Measurements from ENCODE around the gene CDK17.
"Not testable (repeated sequence)": the region's sequence is repeated elsewhere in the genome, so short reads cannot be mapped to it uniquely, and the experiment has no call there.

CDK17 gene

DNA sequence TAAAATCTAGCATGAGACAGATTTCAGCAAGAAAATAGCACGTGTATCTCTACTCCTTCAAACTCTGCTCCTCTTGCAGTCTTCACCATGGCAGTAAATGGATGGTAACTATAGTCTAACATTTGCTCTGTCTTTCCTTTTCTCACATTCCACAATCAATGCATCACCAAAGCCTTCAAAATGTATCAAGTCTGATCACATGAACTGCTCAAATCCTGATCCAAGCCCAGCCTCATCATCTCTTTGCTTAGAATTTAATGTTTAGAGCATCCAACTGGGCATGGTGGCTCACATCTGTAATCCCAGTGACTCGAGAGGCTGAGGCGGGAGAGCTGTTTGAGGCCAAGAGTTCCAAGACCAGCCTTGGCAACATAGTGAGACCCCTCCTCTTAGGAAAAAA is 45.9 kb downstream of the CDK17 start:
- no peak for DNase-seq (ENCODE audit: low spot score)

DNA sequence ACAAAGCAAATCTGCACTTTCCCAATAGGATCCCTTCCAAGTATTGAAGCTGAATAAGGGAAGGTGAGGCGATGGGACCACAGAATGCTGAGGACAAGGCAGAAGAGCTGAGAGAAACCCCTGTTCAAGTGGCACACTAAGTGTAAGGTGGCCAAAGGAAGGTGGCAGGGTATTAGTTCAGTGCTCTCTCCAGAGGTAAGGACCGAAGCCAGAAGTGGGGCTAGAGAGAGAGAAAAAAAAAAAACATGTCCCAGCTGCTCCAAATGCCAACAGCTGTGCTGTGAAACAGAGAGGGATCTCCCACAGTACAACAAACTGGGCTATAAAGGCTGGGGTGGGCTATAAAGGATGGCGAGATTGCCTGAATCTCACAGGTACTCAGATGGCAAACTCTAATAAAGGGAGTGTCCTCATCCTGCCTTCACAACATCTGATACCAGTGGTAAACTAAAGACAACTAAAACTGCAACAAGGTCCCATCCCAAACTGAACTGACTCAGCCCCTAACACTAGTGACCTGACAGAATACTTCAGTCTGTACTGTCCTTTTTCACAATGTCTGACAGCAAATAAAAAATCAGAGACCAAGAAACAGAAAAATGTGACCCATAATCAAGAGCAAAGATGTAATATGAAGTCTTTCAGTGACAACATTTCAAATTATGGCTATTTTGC is 47.9 kb downstream of the CDK17 start:
- DNase-seq (ENCODE audit: low spot score), result no peak

DNA sequence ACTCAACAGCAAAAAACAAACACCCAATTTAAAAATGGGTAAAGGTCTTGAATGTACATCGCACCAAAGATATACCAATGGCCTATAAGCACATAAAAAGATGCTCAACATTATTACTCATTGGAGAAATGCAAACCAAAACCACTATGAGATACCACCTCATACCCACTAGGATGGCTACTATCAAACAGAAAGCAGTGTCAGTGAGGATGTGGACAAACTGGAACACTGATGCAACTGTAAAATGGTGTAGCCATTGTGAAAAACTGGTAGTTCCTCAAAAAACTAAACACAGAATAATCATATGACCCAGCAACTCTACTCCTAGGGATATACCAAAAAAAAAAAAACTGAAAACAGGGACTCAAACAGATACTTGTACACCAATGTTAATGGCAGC is 49.3 kb downstream of the CDK17 start:
- DNase-seq (ENCODE audit: low spot score), result no peak

DNA sequence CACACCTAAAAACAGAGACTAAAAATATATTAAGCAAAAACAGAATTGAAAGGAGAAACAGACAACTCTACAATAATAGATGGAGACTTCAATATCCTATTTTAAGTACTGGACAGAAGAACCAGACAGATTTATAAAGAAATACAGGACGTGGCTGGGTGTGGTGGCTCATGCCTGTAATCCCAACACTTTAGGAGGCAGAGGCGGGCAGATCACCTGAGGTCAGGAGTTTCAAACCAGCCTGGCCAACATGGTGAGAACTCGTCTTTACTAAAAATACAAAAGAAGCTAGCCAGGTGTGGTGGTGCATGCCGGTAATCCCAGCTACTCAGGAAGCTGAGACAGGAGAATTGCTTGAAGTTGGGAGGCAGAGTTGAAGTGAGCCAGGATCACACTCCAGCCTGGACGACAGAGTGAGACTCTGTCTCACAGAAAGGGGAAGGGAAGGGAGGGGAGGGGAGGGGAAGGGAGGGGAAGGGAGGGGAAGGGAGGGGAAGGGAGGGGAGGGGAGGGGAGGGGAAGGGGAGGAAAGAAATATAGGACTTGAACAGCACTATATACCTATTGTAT is 53.0 kb downstream of the CDK17 start:
- no peak for DNase-seq (ENCODE audit: low spot score)

DNA sequence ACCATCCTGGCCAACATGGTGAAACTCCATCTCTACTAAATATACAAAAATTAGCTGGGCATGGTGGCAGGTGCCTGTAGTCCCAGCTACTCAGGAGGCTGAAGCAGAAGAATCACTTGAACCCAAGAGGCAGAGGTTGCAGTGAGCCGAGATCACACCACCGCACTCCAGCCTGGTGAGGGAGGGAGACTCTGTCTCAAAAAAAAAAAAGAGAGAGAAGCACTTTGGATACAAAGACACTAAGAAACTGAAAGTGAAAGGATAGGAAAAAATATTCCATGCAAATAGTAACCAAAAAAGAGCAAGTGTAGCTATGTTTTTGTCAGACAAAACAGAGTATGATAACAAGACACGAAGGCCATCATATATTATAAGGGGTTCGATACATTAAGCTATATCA is 53.5 kb downstream of the CDK17 start:
- DNase-seq (ENCODE audit: low spot score), result not testable (repeated sequence)

DNA sequence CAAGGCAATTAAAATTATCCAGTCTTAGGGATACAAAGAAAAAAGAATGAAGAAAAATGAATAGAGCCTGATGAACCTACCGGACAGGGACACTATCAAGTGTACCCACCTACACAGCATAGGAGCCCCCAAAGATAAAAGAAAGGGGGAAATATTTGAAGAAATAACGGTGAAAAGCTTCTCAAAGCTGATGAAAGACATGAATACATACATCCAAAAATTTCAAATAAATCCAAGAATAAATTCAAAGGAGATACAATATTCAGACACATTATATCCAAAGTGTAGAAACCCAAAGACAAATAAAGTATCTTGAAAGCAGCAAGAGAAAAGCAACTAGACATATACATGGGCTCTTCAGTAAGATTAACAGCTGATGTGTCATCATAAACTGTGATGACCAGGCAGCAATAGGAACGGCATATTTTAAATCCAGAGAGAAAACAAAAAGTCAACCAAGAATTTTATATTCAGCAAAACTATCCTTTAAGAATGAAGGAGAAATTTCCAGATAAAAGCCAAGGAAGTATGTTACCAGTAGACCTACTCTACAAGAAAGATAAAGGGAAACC is 56.0 kb downstream of the CDK17 start:
- no peak for DNase-seq (ENCODE audit: low spot score)

DNA sequence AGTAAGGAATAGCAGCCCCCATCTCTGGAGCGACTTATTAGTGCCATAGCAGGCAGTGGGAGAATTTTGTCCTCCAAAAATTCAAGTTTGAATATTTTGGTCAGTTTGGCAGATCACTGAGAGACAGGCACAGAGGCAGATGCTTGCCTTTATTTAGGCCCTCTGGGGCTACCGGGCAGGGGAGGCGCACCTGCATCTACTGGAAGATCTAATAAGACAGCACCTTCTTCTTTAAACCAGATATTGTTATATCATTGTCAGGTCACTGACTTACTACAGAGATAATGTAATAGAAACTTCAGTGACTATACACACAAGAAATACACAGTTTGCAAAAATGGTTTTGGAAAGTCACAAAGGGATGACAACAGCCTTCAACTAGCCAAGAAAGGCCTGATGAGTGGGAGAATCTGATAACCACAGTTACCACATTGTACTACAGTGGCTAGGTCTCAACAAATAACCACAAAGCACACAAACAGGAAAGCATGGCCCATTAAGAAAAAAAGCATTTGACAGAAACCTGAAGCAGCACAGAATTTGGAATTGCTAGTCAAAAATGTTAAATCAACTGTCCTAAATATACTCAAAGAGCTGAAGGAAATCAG is 56.8 kb downstream of the CDK17 start:
- no peak for DNase-seq (ENCODE audit: low spot score)

DNA sequence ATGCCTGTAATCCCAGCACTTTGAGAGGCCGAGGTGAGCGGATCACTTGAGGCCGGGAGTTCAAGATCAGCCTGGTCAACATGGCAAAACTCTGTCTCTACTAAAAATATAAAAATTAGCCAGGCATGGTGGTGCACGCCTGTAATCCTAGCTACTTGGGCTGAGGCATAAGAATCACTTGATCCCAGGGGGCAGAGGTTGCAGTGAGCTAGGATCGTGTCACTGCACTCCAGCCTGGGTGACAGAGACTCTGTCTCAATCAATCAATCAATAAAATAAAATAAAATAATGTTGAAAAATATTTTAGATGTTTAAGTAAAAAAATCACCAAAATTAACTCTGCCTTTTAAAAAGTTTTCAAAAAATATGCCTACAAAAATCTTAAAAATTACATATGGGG is 60.6 kb downstream of the CDK17 start:
- not testable (repeated sequence) for DNase-seq (ENCODE audit: low spot score)

DNA sequence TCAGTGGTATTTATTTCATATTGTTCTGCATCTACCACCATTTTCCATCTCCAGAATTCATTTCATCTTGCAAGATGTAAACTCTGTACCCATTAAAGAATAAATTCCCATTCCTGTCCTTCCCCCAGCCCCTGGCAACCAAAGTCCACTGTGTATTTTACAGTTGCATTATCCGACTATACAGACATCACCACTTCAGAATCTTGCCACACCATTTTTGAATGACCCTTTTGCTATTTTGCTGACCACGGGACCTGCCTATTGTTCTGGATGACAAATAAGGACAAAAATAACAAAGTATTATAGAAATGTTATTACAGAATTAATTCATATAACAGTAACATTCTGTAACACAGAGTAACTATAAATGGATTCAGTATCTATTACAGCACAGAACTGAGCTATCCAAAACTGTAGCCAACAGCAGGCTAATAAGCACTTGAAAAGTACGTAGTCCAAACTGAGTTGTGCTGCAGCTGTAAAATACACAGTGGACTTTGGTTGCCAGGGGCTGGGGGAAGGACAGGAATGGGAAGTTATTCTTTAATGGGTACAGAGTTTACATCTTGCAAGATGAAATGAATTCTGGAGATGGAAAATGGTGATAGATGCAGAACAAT is 61.3 kb downstream of the CDK17 start:
- DNase-seq (ENCODE audit: low spot score), result no peak

DNA sequence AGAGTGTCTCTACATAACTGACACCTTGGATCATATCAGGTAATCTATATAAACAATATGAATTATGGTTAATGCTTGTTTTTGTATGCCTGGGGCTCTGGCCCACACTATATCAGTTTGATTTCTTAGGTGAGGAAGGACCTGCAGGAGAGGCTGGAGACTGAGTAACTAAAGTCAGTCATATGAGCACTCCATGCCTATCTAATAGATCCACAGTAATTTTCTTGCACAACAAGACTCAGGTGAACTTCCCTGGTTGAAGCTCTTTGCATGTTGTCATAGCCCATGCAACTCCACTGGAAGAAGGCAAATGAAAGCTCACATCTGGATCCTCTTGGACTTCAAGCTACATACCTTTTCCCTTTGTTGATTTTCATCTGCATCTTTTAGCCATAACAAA is 62.3 kb downstream of the CDK17 start:
- no peak for DNase-seq (ENCODE audit: low spot score)

DNA sequence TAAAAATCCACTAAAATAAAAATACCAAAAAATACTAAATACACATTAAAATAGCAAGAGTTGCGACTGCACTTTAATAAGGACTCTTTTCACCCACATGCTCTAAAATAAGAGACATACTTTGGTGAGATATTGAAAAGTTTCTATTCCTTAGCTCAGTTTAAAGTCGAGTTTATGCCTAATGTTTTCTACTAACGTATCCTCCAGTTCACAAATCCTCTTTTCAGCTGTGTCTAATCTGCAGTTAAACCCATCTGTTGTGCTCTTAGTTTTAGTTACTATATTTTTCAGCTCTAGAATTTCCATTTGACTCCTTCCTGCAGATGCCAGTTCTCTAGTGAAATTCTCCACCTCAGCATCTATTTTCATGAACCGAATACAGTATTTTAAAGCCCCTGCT is 63.8 kb downstream of the CDK17 start:
- no peak for DNase-seq (ENCODE audit: low spot score)

DNA sequence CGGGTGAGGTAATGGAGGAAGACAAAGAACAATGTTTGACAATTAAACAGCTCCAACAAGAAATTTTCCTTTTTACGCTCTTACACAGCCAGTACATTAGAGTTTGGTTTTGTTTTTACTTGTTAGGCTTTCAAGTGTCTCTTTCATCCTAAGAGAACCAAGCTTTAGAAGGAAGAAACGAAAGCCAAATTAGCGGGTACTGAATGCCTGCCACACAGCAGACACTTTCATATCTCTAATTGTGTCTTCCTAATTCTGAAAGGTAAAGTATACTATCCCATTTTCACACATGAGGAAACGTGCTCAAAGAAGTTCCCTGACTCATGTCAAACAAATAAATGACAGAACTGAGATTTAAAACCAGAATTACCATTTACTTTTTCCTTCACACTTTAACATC is 65.0 kb downstream of the CDK17 start:
- DNase-seq (ENCODE audit: low spot score), result no peak

DNA sequence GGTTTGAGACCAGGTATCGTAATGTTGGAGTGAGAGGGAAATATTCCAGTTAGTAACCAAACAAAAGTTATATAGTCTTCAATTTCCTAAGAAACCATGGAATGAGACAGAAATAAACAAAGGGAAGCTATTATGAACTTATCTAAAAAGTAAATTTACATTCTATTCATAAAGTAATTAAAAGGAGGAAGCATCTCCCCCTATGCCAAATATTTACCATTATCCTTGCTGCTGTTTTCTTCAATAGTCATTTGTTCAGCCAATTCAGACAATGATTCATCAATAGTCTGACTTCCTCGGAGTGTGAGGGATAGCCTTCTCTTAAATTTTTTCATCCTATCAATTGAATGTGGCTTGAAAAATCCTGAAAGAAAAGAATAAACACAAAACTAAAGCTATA is 65.7 kb downstream of the CDK17 start:
- no peak for DNase-seq (ENCODE audit: low spot score)

DNA sequence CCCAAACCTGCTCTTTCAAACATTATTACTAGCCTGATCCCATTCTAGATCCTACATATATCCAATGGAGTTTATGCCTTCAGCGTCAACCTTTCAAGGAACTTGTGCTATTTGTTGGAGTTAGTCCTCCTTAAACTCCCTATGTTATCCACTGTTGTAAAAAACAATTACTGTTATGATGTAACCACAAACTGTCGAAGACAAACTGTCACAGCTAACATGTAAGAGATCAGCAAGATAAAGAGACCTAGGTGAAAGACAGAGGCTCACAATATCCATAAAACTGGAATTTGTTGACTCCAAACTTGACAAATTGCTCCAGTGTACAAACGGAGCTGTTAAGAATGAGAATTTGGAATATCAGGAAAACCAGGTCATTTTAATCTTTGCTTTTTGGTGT is 70.7 kb downstream of the CDK17 start:
- DNase-seq (ENCODE audit: low spot score), result no peak

DNA sequence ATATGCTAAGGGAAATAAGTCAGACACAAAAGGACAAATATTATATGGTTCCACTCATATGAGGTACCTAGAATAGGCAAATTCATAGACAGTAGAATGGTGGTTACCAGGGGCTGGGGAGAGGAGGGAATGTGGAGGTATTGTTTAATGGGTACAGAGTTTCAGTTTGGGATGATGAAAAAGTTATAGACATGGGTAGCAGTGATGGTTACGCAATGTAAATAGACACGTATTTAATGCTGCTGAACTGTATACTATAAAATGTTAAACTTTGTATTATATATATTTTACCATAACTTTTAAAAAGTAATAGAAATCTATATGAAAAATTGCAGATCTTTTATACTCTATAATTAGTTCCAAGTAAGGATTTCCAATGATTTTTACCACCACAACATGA is 71.2 kb downstream of the CDK17 start:
- DNase-seq (ENCODE audit: low spot score), result no peak

DNA sequence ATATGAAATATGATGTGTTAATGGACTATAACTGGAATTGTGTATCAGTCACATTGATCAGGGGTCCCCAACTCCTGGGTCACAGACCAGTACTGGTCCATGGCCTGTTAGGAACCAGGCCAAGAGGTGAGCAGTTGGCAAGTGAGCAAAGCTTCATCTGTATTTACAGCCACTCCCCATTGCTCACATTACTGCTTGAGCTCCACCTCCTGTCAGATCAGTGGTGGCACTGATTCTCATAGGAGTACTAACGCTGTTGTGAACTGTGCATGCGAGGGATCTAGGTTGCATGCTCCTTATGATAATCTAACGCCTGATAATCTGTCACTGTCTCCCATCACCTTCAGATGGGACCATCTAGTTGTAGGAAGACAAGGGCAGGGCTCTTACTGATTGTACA is 72.3 kb downstream of the CDK17 start:
- no peak for DNase-seq (ENCODE audit: low spot score)

DNA sequence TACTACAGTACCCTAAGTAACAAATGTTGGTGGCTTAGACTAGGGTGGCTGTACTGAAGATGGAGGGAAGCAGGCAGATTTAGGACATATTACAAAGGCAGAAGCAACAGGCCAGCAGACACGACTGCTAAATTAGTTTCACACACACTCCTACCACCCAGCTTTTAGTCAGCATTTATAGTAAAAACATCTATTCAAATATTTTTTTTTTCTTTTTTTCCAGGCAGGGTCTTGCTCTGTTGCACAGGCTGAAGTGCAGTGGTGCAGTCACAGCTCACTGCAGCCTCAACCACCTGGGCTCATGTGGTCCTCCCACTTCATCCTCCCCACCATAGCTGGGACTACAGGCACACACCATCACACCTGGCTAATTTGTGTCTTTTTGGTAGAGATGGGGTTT is 72.9 kb downstream of the CDK17 start:
- DNase-seq (ENCODE audit: low spot score), result no peak

DNA sequence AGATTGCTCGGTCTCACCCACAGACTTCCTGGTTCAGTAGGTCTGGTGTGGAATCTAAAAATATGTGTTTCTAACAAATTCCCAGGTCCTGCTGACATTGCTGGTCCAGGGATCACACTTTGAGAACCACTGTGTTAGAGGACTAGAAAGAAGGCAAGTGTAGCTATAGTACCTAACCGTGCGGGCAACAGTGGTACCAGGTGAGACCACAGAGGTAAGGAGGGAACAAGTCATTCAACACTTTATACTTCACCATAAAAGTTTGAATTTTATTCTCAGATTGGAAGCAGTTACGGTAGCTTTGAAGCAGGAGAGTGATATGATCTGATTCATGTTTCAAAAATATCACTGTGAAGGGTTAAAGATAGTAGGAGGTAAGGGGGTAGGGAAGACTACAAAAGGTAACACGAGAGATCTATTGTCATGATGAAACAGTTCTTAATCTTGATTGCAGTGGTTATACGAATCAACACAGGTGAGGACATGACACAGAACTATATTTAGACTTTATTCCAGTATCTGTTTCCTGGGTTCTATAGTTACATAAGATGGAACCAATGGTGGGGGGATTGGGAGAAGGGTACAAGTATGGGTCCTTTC is 73.5 kb downstream of the CDK17 start:
- no peak for DNase-seq (ENCODE audit: low spot score)

DNA sequence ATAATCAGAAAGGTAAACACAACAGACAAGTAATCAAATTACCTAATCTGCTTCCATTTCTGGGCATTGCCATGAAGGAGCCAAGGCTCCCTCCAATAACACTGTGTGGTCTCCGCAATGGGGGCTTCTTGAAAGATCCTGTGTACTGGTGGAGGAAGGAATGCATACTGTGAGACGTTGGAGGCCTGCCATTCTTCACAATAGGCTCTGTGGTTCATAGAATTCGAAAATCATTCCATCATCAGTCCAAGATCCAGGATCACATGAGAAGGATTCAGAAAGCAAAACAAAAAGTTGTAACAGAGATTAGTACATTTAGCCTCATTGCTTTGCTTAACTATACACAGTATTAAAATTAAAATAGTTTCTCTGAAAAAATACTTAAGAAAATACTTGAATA is 76.3 kb downstream of the CDK17 start:
- no peak for DNase-seq (ENCODE audit: low spot score)

DNA sequence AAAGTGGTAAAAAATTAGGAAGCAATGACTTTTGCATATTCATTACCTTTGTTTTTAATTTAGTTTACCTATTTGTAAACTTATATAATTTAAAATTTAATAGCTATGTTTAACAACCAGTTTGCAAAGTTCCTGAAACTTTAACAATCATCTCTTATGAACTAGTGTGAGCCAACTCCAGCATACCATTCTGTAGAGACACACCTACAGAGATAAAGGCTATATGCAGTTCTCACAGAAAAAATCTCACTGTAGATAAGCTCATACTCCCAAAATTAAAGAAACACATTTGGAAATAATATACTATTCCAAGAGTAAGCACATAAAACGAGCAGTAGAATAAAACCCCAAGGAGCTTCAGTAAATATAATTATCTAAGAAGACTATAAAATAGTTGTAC is 77.5 kb downstream of the CDK17 start:
- DNase-seq (ENCODE audit: low spot score), result no peak

DNA sequence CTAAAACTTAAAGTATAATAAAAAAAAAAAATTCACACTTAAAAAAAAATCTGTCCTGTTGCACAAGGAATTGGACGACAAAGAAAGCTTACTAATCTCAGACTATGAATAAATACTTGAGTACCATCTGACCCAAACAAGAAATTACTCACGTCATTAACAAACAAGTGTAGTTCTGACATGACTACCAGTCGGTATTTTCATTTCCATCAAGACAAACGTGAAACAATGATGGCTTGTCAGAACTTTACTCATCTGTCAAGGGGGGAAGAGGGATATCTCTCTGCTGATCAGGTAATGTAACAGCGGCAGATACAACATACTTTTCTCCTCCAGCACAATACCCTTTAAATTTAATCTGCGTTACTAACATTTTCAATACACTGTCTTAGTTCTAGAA is 78.3 kb downstream of the CDK17 start:
- no peak for DNase-seq (ENCODE audit: low spot score)

DNA sequence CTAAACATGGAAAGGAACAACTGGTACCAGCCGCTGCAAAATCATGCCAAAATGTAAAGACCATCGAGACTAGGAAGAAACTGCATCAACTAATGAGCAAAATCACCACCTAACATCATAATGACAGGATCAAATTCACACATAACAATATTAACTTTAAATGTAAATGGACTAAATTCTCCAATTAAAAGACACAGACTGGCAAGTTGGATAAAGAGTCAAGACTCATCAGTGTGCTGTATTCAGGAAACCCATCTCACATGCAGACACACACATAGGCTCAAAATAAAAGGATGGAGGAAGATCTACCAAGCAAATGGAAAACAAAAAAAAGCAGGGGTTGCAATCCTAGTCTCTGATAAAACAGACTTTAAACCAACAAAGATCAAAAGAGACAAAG is 82.4 kb downstream of the CDK17 start:
- not testable (repeated sequence) for DNase-seq (ENCODE audit: low spot score)
